ENCODE measurements around the gene CLCA1.

Gene CLCA1

GRCh38 chr1:86505564-86505902 lies 36.8 kb downstream of the CLCA1 start:
- H3K27ac ChIP-seq = no peak overlapping the region
- no peak overlapping the region for H3K9ac ChIP-seq

GRCh38 chr1:86507935-86508582 lies 39.3 kb downstream of the CLCA1 start:
- H3K4me2 ChIP-seq (ENCODE audit: low read length) = no peak overlapping the region
- no peaks in the 10 kb centered on the region for H3K79me2 ChIP-seq
- H3K27me3 ChIP-seq (ENCODE audit: control insufficient read depth, insufficient read depth, low read length) = no peaks in the 10 kb centered on the region
- H3K27ac ChIP-seq = no peak overlapping the region
- H3K36me3 ChIP-seq (ENCODE audit: control insufficient read depth, insufficient read depth, low read length) = no peaks in the 10 kb centered on the region
- H3K9me3 ChIP-seq (ENCODE audit: control insufficient read depth, low read length) = no peaks in the 10 kb centered on the region
- no peak overlapping the region for H2AFZ ChIP-seq
- no peak overlapping the region for H3K4me3 ChIP-seq (ENCODE audit: low read depth, low read length)
- no peaks in the 10 kb centered on the region for H3K4me1 ChIP-seq
- TF ChIP-seq CTCF (IDR thresholded peaks at IDR 0.05) = no peak
- H3K9ac ChIP-seq = no peak overlapping the region

More at GRCh38 chr1:86505564-86505902, 36.8 kb downstream of the CLCA1 start:
- no peak for TF ChIP-seq CTCF (IDR thresholded peaks at IDR 0.05)
- Histone ChIP-seq H3K27me3 (ENCODE audit: control insufficient read depth, insufficient read depth, low read length) (no peaks in the 10 kb centered on the region), H3K36me3 (ENCODE audit: control insufficient read depth, insufficient read depth, low read length) (no peaks in the 10 kb centered on the region), H2AFZ (no peak overlapping the region), H3K9me3 (ENCODE audit: control insufficient read depth, low read length) (no peaks in the 10 kb centered on the region), H3K4me1 (no peaks in the 10 kb centered on the region), H3K4me2 (ENCODE audit: low read length) (no peak overlapping the region), H3K79me2 (no peaks in the 10 kb centered on the region), H3K4me3 (ENCODE audit: low read depth, low read length) (no peak overlapping the region)

GRCh38 chr1:86508583-86508969 lies 39.8 kb downstream of the CLCA1 start:
- Histone ChIP-seq H3K27ac (no peak overlapping the region), H3K27me3 (ENCODE audit: control insufficient read depth, insufficient read depth, low read length) (no peaks in the 10 kb centered on the region), H3K79me2 (no peaks in the 10 kb centered on the region), H3K4me1 (no peaks in the 10 kb centered on the region), H3K36me3 (ENCODE audit: control insufficient read depth, insufficient read depth, low read length) (no peaks in the 10 kb centered on the region), H3K4me3 (ENCODE audit: low read depth, low read length) (no peak overlapping the region), H2AFZ (no peak overlapping the region), H3K9ac (no peak overlapping the region), H3K4me2 (ENCODE audit: low read length) (no peak overlapping the region), H3K9me3 (ENCODE audit: control insufficient read depth, low read length) (no peaks in the 10 kb centered on the region)
- TF ChIP-seq CTCF (IDR thresholded peaks at IDR 0.05) = no peak

- H3K9ac ChIP-seq = no peak overlapping the region
- no peaks in the 10 kb centered on the region for H3K27me3 ChIP-seq (ENCODE audit: control insufficient read depth, insufficient read depth, low read length)
- H3K4me1 ChIP-seq = no peaks in the 10 kb centered on the region
- H3K27ac ChIP-seq = no peak overlapping the region
- H3K4me3 ChIP-seq (ENCODE audit: low read depth, low read length) = no peak overlapping the region
- no peaks in the 10 kb centered on the region for H3K79me2 ChIP-seq
- H3K36me3 ChIP-seq (ENCODE audit: control insufficient read depth, insufficient read depth, low read length) = no peaks in the 10 kb centered on the region
- no peak overlapping the region for H3K4me2 ChIP-seq (ENCODE audit: low read length)
- no peaks in the 10 kb centered on the region for H3K9me3 ChIP-seq (ENCODE audit: control insufficient read depth, low read length)
- no peak overlapping the region for H2AFZ ChIP-seq
- no peak for TF ChIP-seq CTCF (IDR thresholded peaks at IDR 0.05)
Observed at GRCh38 chr1:86515597-86515996, 46.9 kb downstream of the CLCA1 start.

GRCh38 chr1:86516335-86516734 lies 47.6 kb downstream of the CLCA1 start:
- no peak overlapping the region for H2AFZ ChIP-seq
- H3K79me2 ChIP-seq = no peaks in the 10 kb centered on the region
- H3K9me3 ChIP-seq (ENCODE audit: control insufficient read depth, low read length) = no peaks in the 10 kb centered on the region
- no peaks in the 10 kb centered on the region for H3K36me3 ChIP-seq (ENCODE audit: control insufficient read depth, insufficient read depth, low read length)
- H3K4me2 ChIP-seq (ENCODE audit: low read length) = no peak overlapping the region
- no peak for TF ChIP-seq CTCF (IDR thresholded peaks at IDR 0.05)
- no peak overlapping the region for H3K27ac ChIP-seq
- no peak overlapping the region for H3K4me3 ChIP-seq (ENCODE audit: low read depth, low read length)
- H3K9ac ChIP-seq = no peak overlapping the region
- H3K27me3 ChIP-seq (ENCODE audit: control insufficient read depth, insufficient read depth, low read length) = no peaks in the 10 kb centered on the region
- H3K4me1 ChIP-seq = no peaks in the 10 kb centered on the region
